Keratinocyte (primary cell): ENCODE results near the gene ELAPOR1. TPM values are rescaled to one million over a fixed set of nuclear protein-coding genes. Genes with fewer than 3 reads are reported as not detected.

Experiments
- DNase-seq: peaks from one replicate; pipeline ENCODE4 v3.0.0-alpha.2; 2011; ENCODE audit warnings: low read depth, missing footprints, low spot score
- FAIRE-seq: peaks from 2 replicates; lab custom pipeline; 2011; peaks lifted over from hg19 to GRCh38; lab: Jason Lieb, UNC
- H2AFZ ChIP-seq: 2 replicates; pipeline ENCODE4 v1.6.0; 2012; ENCODE audit warnings: low read length, control low read depth, inconsistent platforms; ENCODE audit not compliant: control insufficient read depth
- H3K27ac ChIP-seq: 2 replicates; pipeline ENCODE4 v1.5.1; 2011; ENCODE audit warnings: low read length; ENCODE audit not compliant: control insufficient read depth, insufficient read depth
- H3K27me3 ChIP-seq: 3 replicates; pipeline ENCODE4 v1.6.0; 2011; ENCODE audit warnings: low read length; ENCODE audit not compliant: control insufficient read depth, insufficient read depth; ENCODE audit errors: extremely low read depth
- H3K36me3 ChIP-seq, 2 experiments: 2 replicates in 1 of 2; 3 replicates in 1 of 2; pipeline ENCODE4 v1.5.1; 2011; ENCODE audit warnings: low read length in 2 of 2, mild to moderate bottlenecking in 1 of 2; ENCODE audit not compliant: control insufficient read depth in 2 of 2, insufficient read depth in 2 of 2; ENCODE audit errors: extremely low read depth in 1 of 2
- H3K4me1 ChIP-seq: 3 replicates; pipeline ENCODE4 v1.5.1; 2011; ENCODE audit warnings: low read length; ENCODE audit not compliant: control insufficient read depth, insufficient read depth; ENCODE audit errors: extremely low read depth
- H3K4me2 ChIP-seq: 3 replicates; pipeline ENCODE4 v1.6.0; 2011; ENCODE audit warnings: low read depth, low read length; ENCODE audit not compliant: control insufficient read depth, insufficient read depth; ENCODE audit errors: extremely low read depth
- H3K4me3 ChIP-seq, 3 experiments: fragments of 200-600 bp in 1 of 3; sonication (generic) in 1 of 3; 2 replicates in 2 of 3; 3 replicates in 1 of 3; pipeline ENCODE4 v1.5.1; 2011 to 2016; ENCODE audit warnings: low read length in 3 of 3, mild to moderate bottlenecking in 3 of 3, control low read depth in 2 of 3, inconsistent platforms in 1 of 3, low read depth in 1 of 3, mixed read lengths in 1 of 3, mixed run types in 1 of 3, moderate library complexity in 1 of 3; ENCODE audit not compliant: control insufficient read depth in 2 of 3, insufficient read depth in 2 of 3; ENCODE audit errors: extremely low read depth in 1 of 3
- H3K79me2 ChIP-seq: 2 replicates; pipeline ENCODE4 v1.6.0; 2012; ENCODE audit warnings: low read length; ENCODE audit not compliant: control insufficient read depth, insufficient read depth
- H3K9ac ChIP-seq: 3 replicates; pipeline ENCODE4 v1.6.0; 2011; ENCODE audit warnings: low read length; ENCODE audit not compliant: control insufficient read depth, insufficient read depth; ENCODE audit errors: extremely low read depth
- H3K9me1 ChIP-seq: 3 replicates; pipeline ENCODE4 v1.6.0; 2011; ENCODE audit warnings: low read length; ENCODE audit not compliant: control insufficient read depth, insufficient read depth; ENCODE audit errors: extremely low read depth
- H3K9me3 ChIP-seq: 2 replicates; pipeline ENCODE4 v1.5.1; 2012; ENCODE audit warnings: low read depth, low read length; ENCODE audit not compliant: control insufficient read depth
- H4K20me1 ChIP-seq: 3 replicates; pipeline ENCODE4 v1.6.0; 2011; ENCODE audit warnings: low read length; ENCODE audit not compliant: control insufficient read depth, insufficient read depth; ENCODE audit errors: extremely low read depth
- CTCF ChIP-seq, 3 experiments: IDR thresholded peaks in 1 of 3; conservative IDR thresholded peaks in 1 of 3; optimal IDR thresholded peaks in 1 of 3; 2 replicates in 2 of 3; 3 replicates in 1 of 3; pipeline versions ENCODE3 to v1.5.1; 2011; ENCODE audit warnings: low read length in 3 of 3, mild to moderate bottlenecking in 3 of 3, moderate library complexity in 2 of 3, control low read depth in 1 of 3, inconsistent platforms in 1 of 3; ENCODE audit not compliant: insufficient read depth in 2 of 3; ENCODE audit errors: extremely low read depth in 1 of 3
- EZH2 ChIP-seq: IDR thresholded peaks from one replicate; pipeline ENCODE4 v1.6.1; 2012; ENCODE audit warnings: inconsistent platforms, mild to moderate bottlenecking, low read length, moderate library complexity
- dilution Hi-C: fragments of 300-500 bp; cut with MboI; formaldehyde crosslinking; loops from one replicate; pipeline ENCODE4 v1.7.0; 2020; ENCODE audit warnings: low sequenced_read_pairs; ENCODE audit not compliant: extremely low pct_ligation_motif_present
- polyA plus RNA-seq, 5 experiments: library from polyadenylated mRNA; depleted of rRNA in 3 of 5; stranded (reverse) in 3 of 5; stranded (forward) in 1 of 5; unstranded in 1 of 5; fragments of >200 nt; gene quantifications; 1 replicate in 1 of 5; 2 replicates in 3 of 5; 3 replicates in 1 of 5; pipeline versions ENCODE4 v1.2.1 to v1.2.3, GENCODE V29; 2011 to 2012; ENCODE audit warnings: missing spikeins in 2 of 5, low read depth in 1 of 5, low replicate concordance in 1 of 5

Gene ELAPOR1
- polyA plus RNA-seq, 1 donor (not counting 4 experiments of a cell fraction or from before 2014, with no cell fraction given), result 0.24 TPM

GRCh38 chr1:109134423-109134822 is 20.5 kb downstream of the ELAPOR1 start:
- Histone ChIP-seq H4K20me1 (no peaks in the 10 kb centered on the region), H3K27ac (no peak overlapping the region), H2AFZ (no peak overlapping the region), H3K9ac (no peak overlapping the region), H3K9me3 (no peaks in the 10 kb centered on the region), H3K36me3 (no peaks in the 10 kb centered on the region), H3K9me1 (no peaks in the 10 kb centered on the region), H3K4me2 (no peak overlapping the region), H3K4me1 (no peaks in the 10 kb centered on the region), H3K4me3 (no peak overlapping the region), H3K79me2 (no peaks in the 10 kb centered on the region), H3K27me3 (no peaks in the 10 kb centered on the region)
- FAIRE-seq, result no peak
- no peak for TF ChIP-seq CTCF (optimal IDR thresholded peaks at IDR 0.05 in 1 of 3, IDR thresholded peaks at IDR 0.05 in 1 of 3, conservative IDR thresholded peaks at IDR 0.05 in 1 of 3; ENCODE audit: extremely low read depth in 1 of 3, insufficient read depth in 2 of 3, low read length in 3 of 3)
- TF ChIP-seq EZH2, result no peak
- dilution Hi-C loops, result no loop called here
- no peak for DNase-seq

GRCh38 chr1:109135940-109136339 is 22.0 kb downstream of the ELAPOR1 start:
- Histone ChIP-seq H3K9ac (no peak overlapping the region), H3K9me1 (no peaks in the 10 kb centered on the region), H3K4me2 (no peak overlapping the region), H3K36me3 (no peaks in the 10 kb centered on the region), H3K4me1 (no peaks in the 10 kb centered on the region), H3K27ac (no peak overlapping the region), H3K9me3 (no peaks in the 10 kb centered on the region), H2AFZ (no peak overlapping the region), H3K27me3 (no peaks in the 10 kb centered on the region), H3K79me2 (no peaks in the 10 kb centered on the region), H3K4me3 (no peak overlapping the region), H4K20me1 (no peaks in the 10 kb centered on the region)
- TF ChIP-seq CTCF (optimal IDR thresholded peaks at IDR 0.05 in 1 of 3, IDR thresholded peaks at IDR 0.05 in 1 of 3, conservative IDR thresholded peaks at IDR 0.05 in 1 of 3; ENCODE audit: extremely low read depth in 1 of 3, insufficient read depth in 2 of 3, low read length in 3 of 3) (no peak), EZH2 (no peak)
- no peak for FAIRE-seq
- no peak for DNase-seq
- dilution Hi-C loops, result no loop called here
